Measurements from ENCODE around the gene CCDC78.
A peak's percentile ranks its signal among the peaks of the same experiment; 100 is the strongest.

CCDC78 gene

GRCh38 chr16:736936-737481 lies 10.8 kb upstream of the CCDC78 start:
- no peak for DNase-seq (ENCODE audit: low spot score)

- no peak for DNase-seq (ENCODE audit: low spot score)
Measured at GRCh38 chr16:735982-736453, 9.8 kb upstream of the CCDC78 start.

GRCh38 chr16:734981-735881 lies 9.0 kb upstream of the CCDC78 start:
- DNase-seq (ENCODE audit: low spot score): no peak

GRCh38 chr16:734208-734980 lies 8.2 kb upstream of the CCDC78 start:
- no peak for DNase-seq (ENCODE audit: low spot score)

- DNase-seq (ENCODE audit: low spot score): no peak
Measured at GRCh38 chr16:733382-734207, 7.4 kb upstream of the CCDC78 start.

- no peak for DNase-seq (ENCODE audit: low spot score)
Measured at GRCh38 chr16:732936-733335, 6.7 kb upstream of the CCDC78 start.

- no peak for DNase-seq (ENCODE audit: low spot score)
Measured at GRCh38 chr16:732332-732731, 6.1 kb upstream of the CCDC78 start.

- no peak for DNase-seq (ENCODE audit: low spot score)
Measured at GRCh38 chr16:730666-731509, 4.6 kb upstream of the CCDC78 start.

GRCh38 chr16:729768-730665 lies 3.8 kb upstream of the CCDC78 start:
- DNase-seq (ENCODE audit: low spot score): no peak

- DNase-seq (ENCODE audit: low spot score): no peak
Measured at GRCh38 chr16:728890-729744, 2.9 kb upstream of the CCDC78 start.

GRCh38 chr16:728131-728889 lies 2.1 kb upstream of the CCDC78 start:
- peak; percentile 74 for DNase-seq (ENCODE audit: low spot score)

- peak; percentile 52 for DNase-seq (ENCODE audit: low spot score)
Measured at GRCh38 chr16:727291-727977, 1.2 kb upstream of the CCDC78 start.

GRCh38 chr16:726188-726437 lies 130 bp downstream of the CCDC78 start:
- no peak for DNase-seq (ENCODE audit: low spot score)

- DNase-seq (ENCODE audit: low spot score): no peak
Measured at GRCh38 chr16:725463-726187, 618 bp downstream of the CCDC78 start.

- DNase-seq (ENCODE audit: low spot score): no peak
Measured at GRCh38 chr16:725041-725376, 1.2 kb downstream of the CCDC78 start.

GRCh38 chr16:724188-725040 lies 1.8 kb downstream of the CCDC78 start:
- no peak for DNase-seq (ENCODE audit: low spot score)

Data from germinal center (tissue), 1 donor.